SK-N-SH (cell line): ENCODE measurements around the gene LARP1B.

ENCODE experiments used
- CTCF ChIP-seq: fragments of 200-600 bp; sonication (generic); IDR thresholded peaks from 2 replicates; pipeline ENCODE4 v1.6.1; 2017; ENCODE audit warnings: antibody characterized with exemption, mild to moderate bottlenecking, moderate library complexity
- GATA2 ChIP-seq: sonication (generic); formaldehyde crosslinking; IDR thresholded peaks from 2 replicates; pipeline ENCODE4 v1.5.0; 2020; ENCODE audit warnings: mild to moderate bottlenecking, missing genetic modification reagents

GRCh38 chr4:128241019-128241418 lies 179.9 kb downstream of the LARP1B start:
- TF ChIP-seq GATA2 (CRISPR knock-in tag) (no peak), CTCF (no peak)
